Left ventricle myocardium inferior (tissue), 1 donor: ENCODE data around the gene TMEM200A. TPM values are rescaled to one million over a fixed set of nuclear protein-coding genes. Genes with fewer than 3 reads are reported as not detected.

Experiments used
- DNase-seq: peaks from one replicate; pipeline ENCODE4 v3.0.0-alpha.2; 2020
- H3K27ac ChIP-seq: fragments of 200-600 bp; replicated peaks from 2 replicates; pipeline ENCODE4 v1.8.0; 2021
- H3K27me3 ChIP-seq: fragments of 200-600 bp; 2 replicates; pipeline ENCODE4 v1.8.0; 2021; ENCODE audit warnings: low read depth
- H3K36me3 ChIP-seq: fragments of 200-600 bp; 2 replicates; pipeline ENCODE4 v1.8.0; 2021
- H3K4me1 ChIP-seq: fragments of 200-600 bp; 2 replicates; pipeline ENCODE4 v1.8.0; 2021
- H3K4me3 ChIP-seq: fragments of 200-600 bp; 2 replicates; pipeline ENCODE4 v1.8.0; 2021; ENCODE audit warnings: mild to moderate bottlenecking, moderate library complexity
- H3K9me3 ChIP-seq: fragments of 200-600 bp; replicated peaks from 2 replicates; pipeline ENCODE4 v1.8.0; 2021
- intact Hi-C: fragments of 100-400 bp; cut with micrococcal nuclease; formaldehyde crosslinking; loops from one replicate; pipeline ENCODE4 v1.11.0; 2022
- total RNA-seq: library from RNA; stranded (reverse); fragmentation: NEBNext Ultra II Directional; extraction: Animal tissue kit (Norgen Biotek cat#: 25700); gene quantifications from one replicate; pipeline ENCODE4 v1.2.1, GENCODE V29; 2021
- TF ChIP-seq, protein P1 (sequence below): fragments of 200-600 bp; IDR thresholded peaks from 2 replicates; pipeline ENCODE4 v1.8.0; 2021; ENCODE audit warnings: antibody characterized with exemption, mild to moderate bottlenecking, borderline replicate concordance
- donor health status: DM: no; HTN: yes; CAD: no; lungs with severe emphysema.

The TMEM200A gene
- total RNA-seq, 1 donor from 2014 or later = not detected

DNA sequence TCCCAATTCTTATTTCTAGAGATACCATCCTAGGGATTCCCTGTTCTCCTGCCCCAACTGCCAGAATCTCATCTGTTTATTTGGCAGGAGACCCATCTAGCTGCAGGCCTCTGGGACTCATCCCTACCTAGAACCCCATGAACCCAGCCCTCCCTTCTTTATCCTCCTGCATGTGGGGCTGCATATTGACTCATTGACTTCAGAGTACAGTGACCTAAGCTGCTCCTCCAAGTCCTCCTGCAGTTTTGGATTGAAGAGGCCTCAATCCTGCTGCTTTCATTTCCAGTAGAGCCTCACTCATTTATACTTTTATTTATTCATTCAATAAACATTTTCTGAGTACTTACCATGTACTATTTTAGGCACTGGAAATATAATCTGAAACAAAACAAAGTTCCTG, 11.6 kb downstream of the TMEM200A start:
- DNase-seq = no peak
- TF ChIP-seq, protein P1, sequence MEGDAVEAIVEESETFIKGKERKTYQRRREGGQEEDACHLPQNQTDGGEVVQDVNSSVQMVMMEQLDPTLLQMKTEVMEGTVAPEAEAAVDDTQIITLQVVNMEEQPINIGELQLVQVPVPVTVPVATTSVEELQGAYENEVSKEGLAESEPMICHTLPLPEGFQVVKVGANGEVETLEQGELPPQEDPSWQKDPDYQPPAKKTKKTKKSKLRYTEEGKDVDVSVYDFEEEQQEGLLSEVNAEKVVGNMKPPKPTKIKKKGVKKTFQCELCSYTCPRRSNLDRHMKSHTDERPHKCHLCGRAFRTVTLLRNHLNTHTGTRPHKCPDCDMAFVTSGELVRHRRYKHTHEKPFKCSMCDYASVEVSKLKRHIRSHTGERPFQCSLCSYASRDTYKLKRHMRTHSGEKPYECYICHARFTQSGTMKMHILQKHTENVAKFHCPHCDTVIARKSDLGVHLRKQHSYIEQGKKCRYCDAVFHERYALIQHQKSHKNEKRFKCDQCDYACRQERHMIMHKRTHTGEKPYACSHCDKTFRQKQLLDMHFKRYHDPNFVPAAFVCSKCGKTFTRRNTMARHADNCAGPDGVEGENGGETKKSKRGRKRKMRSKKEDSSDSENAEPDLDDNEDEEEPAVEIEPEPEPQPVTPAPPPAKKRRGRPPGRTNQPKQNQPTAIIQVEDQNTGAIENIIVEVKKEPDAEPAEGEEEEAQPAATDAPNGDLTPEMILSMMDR = no peak
- Histone ChIP-seq H3K27me3 (peaks cover 9% of the 10 kb centered on the region), H3K27ac (no peak overlapping the region), H3K4me1 (no peaks in the 10 kb centered on the region), H3K9me3 (no peaks in the 10 kb centered on the region), H3K4me3 (no peak overlapping the region), H3K36me3 (no peaks in the 10 kb centered on the region)
- intact Hi-C loops = no loop called here

DNA sequence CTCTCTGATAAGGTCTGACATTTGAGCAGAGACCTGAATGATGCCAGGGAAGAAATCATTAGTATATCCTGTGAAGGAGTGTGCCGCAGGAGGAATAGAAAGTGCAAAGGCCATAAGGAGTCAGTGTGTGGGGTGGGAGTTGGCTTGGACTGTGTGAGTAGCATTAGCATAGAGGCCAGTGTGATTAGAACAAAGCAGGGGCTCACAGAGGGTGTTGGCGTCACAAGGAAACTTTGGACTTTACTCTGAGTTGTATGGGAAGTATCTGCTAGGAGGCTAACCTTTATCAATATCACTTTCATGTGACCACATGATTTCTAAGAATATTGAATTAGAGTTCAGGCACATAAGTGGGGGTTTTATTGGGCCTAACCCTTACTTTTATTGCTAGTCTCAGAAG, 12.1 kb downstream of the TMEM200A start:
- TF ChIP-seq, protein P1 = no peak
- intact Hi-C loops = no loop called here
- DNase-seq = no peak
- peaks cover 10% of the 10 kb centered on the region for H3K27me3 ChIP-seq
- H3K9me3 ChIP-seq = no peaks in the 10 kb centered on the region
- no peaks in the 10 kb centered on the region for H3K36me3 ChIP-seq
- H3K4me1 ChIP-seq = no peaks in the 10 kb centered on the region
- no peak overlapping the region for H3K4me3 ChIP-seq
- H3K27ac ChIP-seq = no peak overlapping the region

DNA sequence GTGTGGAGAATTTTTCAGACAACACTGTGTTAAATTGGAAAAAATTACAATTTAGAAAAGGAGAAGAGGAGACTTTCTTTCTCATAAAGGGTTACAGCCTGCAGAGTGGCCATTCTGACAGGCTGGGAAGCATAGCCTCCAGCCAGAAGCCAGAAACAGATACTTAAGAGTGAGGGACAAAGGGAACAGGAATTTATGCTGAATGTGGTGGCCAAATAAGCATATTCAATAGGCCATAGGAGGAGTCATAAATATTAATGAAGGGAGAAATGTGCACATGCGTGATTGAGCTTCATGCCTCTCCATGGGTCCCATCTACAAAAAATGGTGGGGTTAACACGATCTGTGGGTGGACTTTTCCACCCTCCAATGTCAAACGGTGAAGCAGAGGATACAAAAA, 13.4 kb downstream of the TMEM200A start:
- Histone ChIP-seq H3K36me3 (no peaks in the 10 kb centered on the region), H3K9me3 (no peaks in the 10 kb centered on the region), H3K4me3 (no peak overlapping the region), H3K27me3 (peaks cover 10% of the 10 kb centered on the region), H3K4me1 (no peaks in the 10 kb centered on the region), H3K27ac (no peak overlapping the region)
- intact Hi-C loops = no loop called here
- TF ChIP-seq, protein P1 = no peak
- DNase-seq = no peak

DNA sequence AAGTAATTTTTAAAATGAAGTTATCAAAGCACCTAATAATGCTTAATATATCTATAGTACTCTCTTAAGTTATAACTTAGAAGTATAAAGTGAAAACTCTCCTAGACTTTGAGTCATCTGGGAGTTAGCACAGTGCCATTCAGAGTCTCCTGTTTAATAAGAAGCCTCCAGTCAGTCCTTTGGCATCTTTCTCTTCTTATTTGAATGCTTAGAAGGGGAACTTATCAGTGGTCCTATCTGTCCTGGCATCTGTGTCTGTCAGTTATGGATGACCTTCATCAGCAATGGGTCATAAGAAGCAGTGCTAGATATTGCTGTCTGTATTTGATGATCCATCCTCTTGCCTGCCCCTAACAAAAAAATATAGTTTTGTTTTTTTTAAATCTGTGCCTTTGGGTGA, 15.2 kb downstream of the TMEM200A start:
- intact Hi-C loops = no loop called here
- no peaks in the 10 kb centered on the region for H3K9me3 ChIP-seq
- H3K27ac ChIP-seq = no peak overlapping the region
- H3K27me3 ChIP-seq = peaks cover 10% of the 10 kb centered on the region
- no peak for DNase-seq
- TF ChIP-seq, protein P1 = no peak
- H3K4me1 ChIP-seq = no peaks in the 10 kb centered on the region
- H3K36me3 ChIP-seq = no peaks in the 10 kb centered on the region
- H3K4me3 ChIP-seq = no peak overlapping the region

DNA sequence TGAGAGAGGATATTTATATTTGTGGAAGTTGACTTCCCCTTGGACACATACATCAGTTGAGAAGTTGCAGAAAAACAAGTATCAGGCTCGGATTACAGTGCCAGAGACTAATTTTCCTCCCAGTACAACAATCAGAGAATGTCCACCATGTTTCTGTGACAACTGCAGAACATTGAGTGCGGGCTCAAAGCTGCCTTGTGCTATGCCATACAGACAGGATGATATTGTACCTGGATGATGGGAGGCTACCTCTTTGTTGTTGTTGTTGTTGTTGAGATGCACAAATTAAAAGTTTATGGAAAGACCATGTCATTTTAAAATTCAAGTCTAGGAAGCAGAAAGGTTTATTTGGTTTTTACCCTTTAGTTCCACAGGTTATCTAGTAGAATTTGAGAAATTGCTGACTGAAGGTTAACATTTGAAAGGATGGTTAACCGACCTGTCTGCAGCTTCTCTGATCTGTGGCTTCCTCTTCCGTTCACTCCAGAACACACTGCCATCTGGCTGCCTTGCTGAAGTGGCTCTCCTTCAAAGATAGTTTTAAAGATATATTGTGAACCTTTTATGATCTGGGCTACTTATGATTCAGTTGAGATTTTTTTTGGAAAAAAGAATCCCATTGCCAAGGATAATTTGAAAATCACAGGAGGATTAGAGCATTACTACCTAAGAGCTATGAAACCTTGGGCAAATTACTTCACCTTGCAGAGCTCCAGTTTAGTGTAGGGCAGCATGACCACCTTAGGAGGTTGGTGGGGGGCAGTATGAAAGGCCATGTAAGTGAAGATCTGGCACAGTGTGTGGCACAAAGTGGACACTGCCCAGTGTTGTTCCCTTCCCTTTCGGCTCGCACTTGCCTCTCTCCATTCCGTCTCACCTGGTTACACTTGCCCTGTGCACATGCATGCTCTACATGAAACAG, 15.9 kb downstream of the TMEM200A start:
- Histone ChIP-seq H3K27me3 (peaks cover 10% of the 10 kb centered on the region), H3K4me3 (no peak overlapping the region), H3K9me3 (no peaks in the 10 kb centered on the region), H3K36me3 (no peaks in the 10 kb centered on the region), H3K27ac (no peak overlapping the region), H3K4me1 (no peaks in the 10 kb centered on the region)
- intact Hi-C loops = no loop called here
- DNase-seq = no peak
- TF ChIP-seq, protein P1 = no peak
